ENCODE measurements around the gene PARP8. TPM values are rescaled to one million over a fixed set of nuclear protein-coding genes. Genes with fewer than 3 reads are reported as not detected.

Gene PARP8
- total RNA-seq, 1 experiment from 2014 or later = 44.1 TPM

DNA sequence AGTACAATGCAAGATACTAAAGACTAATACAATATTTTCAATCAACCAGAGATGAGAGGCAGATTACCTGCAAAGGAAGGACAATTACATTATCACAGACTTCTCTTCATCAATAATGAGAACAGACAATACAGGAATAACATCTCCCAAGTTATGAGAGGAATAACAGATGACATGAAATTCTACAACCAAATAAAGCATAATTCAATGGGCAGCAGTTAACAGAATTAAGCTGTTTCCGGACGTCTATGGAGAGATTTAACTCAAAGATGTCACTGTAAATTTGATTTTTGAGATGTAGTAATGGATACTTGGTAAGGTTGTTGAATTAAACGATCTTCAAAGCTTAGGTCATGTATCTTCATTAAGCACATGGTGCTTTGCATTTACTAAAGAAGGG is 19.8 kb upstream of the PARP8 start:
- H3K36me3 Mint-ChIP-seq (ENCODE audit: insufficient read depth, unreplicated experiment) = no peaks in the 10 kb centered on the region
- no peak for DNase-seq
- no peak overlapping the region for H3K27ac Mint-ChIP-seq (ENCODE audit: unreplicated experiment)
- CTCF ChIA-PET = no interaction called here
- H3K4me1 Mint-ChIP-seq (ENCODE audit: low read depth, unreplicated experiment) = no peaks in the 10 kb centered on the region
- no peaks in the 10 kb centered on the region for H3K9me3 Mint-ChIP-seq (ENCODE audit: low read depth, unreplicated experiment)
- BruUV-seq (replicated peaks) = no TSS peak
- intact Hi-C loops (cut with micrococcal nuclease; ENCODE audit: unreplicated experiment) = no loop called here
- H3K4me3 Mint-ChIP-seq (ENCODE audit: low read depth, unreplicated experiment) = no peak overlapping the region
- H3K27me3 Mint-ChIP-seq (ENCODE audit: unreplicated experiment) = no peaks in the 10 kb centered on the region
- TF ChIP-seq, protein P1, sequence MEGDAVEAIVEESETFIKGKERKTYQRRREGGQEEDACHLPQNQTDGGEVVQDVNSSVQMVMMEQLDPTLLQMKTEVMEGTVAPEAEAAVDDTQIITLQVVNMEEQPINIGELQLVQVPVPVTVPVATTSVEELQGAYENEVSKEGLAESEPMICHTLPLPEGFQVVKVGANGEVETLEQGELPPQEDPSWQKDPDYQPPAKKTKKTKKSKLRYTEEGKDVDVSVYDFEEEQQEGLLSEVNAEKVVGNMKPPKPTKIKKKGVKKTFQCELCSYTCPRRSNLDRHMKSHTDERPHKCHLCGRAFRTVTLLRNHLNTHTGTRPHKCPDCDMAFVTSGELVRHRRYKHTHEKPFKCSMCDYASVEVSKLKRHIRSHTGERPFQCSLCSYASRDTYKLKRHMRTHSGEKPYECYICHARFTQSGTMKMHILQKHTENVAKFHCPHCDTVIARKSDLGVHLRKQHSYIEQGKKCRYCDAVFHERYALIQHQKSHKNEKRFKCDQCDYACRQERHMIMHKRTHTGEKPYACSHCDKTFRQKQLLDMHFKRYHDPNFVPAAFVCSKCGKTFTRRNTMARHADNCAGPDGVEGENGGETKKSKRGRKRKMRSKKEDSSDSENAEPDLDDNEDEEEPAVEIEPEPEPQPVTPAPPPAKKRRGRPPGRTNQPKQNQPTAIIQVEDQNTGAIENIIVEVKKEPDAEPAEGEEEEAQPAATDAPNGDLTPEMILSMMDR (IDR thresholded peaks at IDR 0.05; ENCODE audit: unreplicated experiment) = no peak

DNA sequence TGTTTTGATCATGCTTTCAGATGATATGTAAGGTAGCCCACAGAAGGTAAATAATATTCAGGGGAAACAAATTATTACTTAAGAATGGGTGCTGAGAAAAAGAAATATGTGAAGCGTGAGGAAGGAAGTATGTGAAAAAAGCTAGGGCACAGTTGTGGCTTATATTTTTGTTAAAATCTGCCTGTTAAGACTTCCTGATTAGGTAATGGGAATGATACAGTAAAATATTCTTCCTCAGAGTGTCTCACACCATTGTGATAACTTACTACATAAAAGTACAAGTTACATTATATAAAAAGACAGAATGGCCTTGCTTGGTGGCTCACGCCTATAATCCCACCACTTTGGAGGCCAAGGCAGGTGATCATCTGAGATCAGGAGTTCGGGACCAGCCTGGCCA is 18.7 kb upstream of the PARP8 start:
- Mint-ChIP-seq H3K4me3 (ENCODE audit: low read depth, unreplicated experiment) (no peak overlapping the region), H3K36me3 (ENCODE audit: insufficient read depth, unreplicated experiment) (no peaks in the 10 kb centered on the region), H3K27ac (ENCODE audit: unreplicated experiment) (no peak overlapping the region), H3K27me3 (ENCODE audit: unreplicated experiment) (no peaks in the 10 kb centered on the region), H3K4me1 (ENCODE audit: low read depth, unreplicated experiment) (no peaks in the 10 kb centered on the region), H3K9me3 (ENCODE audit: low read depth, unreplicated experiment) (no peaks in the 10 kb centered on the region)
- intact Hi-C loops (cut with micrococcal nuclease; ENCODE audit: unreplicated experiment) = no loop called here
- TF ChIP-seq, protein P1 (IDR thresholded peaks at IDR 0.05; ENCODE audit: unreplicated experiment) = no peak
- no TSS peak for BruUV-seq (replicated peaks)
- no peak for DNase-seq
- CTCF ChIA-PET = no interaction called here

DNA sequence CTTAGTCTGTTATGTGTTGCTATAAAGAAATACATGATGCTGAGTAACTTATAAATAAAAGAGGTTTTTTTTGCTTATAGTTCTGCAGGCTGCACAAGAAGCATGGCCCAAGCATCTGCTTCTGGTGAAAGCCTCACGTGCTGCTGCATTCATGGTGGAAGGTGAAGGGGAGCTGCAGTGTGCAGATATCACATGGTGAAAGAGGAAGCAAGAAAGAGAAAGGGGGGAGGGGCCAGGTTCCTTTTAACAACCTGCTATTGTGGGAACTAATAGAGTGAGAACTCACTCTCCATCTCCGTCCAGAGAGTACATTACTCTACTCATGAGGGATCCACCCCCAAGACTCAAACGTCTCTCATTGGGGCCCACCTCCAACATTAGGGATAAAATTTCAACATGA is 12.5 kb upstream of the PARP8 start:
- no peak overlapping the region for H3K4me3 Mint-ChIP-seq (ENCODE audit: low read depth, unreplicated experiment)
- H3K4me1 Mint-ChIP-seq (ENCODE audit: low read depth, unreplicated experiment) = peaks cover 24% of the 10 kb centered on the region
- BruUV-seq (replicated peaks) = no TSS peak
- CTCF ChIA-PET = no interaction called here
- H3K27me3 Mint-ChIP-seq (ENCODE audit: unreplicated experiment) = no peaks in the 10 kb centered on the region
- H3K9me3 Mint-ChIP-seq (ENCODE audit: low read depth, unreplicated experiment) = no peaks in the 10 kb centered on the region
- intact Hi-C loops (cut with micrococcal nuclease; ENCODE audit: unreplicated experiment) = no loop called here
- H3K36me3 Mint-ChIP-seq (ENCODE audit: insufficient read depth, unreplicated experiment) = no peaks in the 10 kb centered on the region
- H3K27ac Mint-ChIP-seq (ENCODE audit: unreplicated experiment) = no peak overlapping the region
- TF ChIP-seq, protein P1 (IDR thresholded peaks at IDR 0.05; ENCODE audit: unreplicated experiment) = no peak
- no peak for DNase-seq

DNA sequence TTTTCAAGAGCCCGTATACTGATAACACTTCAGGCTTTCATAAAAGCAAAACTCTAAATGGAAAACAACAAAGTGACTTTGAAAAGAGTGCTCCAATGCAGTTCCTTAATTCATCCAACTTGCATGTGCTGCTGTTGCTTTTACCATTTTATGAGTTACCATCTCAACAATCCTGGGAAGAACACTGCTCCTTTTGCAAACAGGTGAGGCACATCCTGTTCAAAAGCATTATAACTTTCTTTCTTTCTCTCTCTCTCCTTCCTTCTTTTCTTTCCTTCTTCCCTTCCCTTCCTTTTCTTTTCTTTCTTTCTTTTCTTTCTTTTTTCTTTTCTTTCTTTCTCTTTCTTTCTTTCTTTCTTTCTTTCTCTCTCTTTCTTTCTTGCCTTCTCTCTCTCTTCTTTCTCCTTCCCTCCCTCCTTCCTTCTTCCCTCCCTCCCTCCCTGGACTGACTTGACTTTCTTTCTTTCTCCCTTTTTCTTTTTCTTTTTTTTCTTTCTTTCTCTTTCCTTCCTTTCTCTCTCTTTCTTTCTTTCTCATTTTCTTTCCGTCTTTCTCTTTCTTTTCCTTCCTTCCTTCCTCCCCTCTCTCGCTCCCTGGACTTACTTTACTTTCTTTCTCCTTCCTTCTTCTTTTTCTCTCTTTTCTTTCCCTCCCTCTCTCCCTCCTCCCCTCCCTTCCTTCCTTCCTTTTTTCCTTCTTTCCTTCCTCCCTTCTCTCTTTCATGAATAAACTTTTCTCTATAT is 11.2 kb upstream of the PARP8 start:
- TF ChIP-seq, protein P1 (IDR thresholded peaks at IDR 0.05; ENCODE audit: unreplicated experiment) = no peak
- H3K4me1 Mint-ChIP-seq (ENCODE audit: low read depth, unreplicated experiment) = peaks cover 24% of the 10 kb centered on the region
- peak overlapping the region; percentile 75 for H3K27ac Mint-ChIP-seq (ENCODE audit: unreplicated experiment)
- no peak for DNase-seq
- BruUV-seq (replicated peaks) = no TSS peak
- intact Hi-C loops (cut with micrococcal nuclease; ENCODE audit: unreplicated experiment) = no loop called here
- CTCF ChIA-PET = no interaction called here
- no peaks in the 10 kb centered on the region for H3K36me3 Mint-ChIP-seq (ENCODE audit: insufficient read depth, unreplicated experiment)
- no peaks in the 10 kb centered on the region for H3K9me3 Mint-ChIP-seq (ENCODE audit: low read depth, unreplicated experiment)
- peak overlapping the region; percentile 10 for H3K4me3 Mint-ChIP-seq (ENCODE audit: low read depth, unreplicated experiment)
- no peaks in the 10 kb centered on the region for H3K27me3 Mint-ChIP-seq (ENCODE audit: unreplicated experiment)

Measured in Calu3 (cell line).